GM12878 (cell line): ENCODE data around the gene ZBTB24. TPM values are rescaled to one million over a fixed set of nuclear protein-coding genes. Genes with fewer than 3 reads are reported as not detected.

Source experiments
- BCL11A ChIP-seq: IDR thresholded peaks from 2 replicates; pipeline ENCODE4 v1.6.1; 2011; ENCODE audit warnings: low read depth, low read length
- CHD4 ChIP-seq: fragments of 200-600 bp; sonication (generic); IDR thresholded peaks from 2 replicates; pipeline ENCODE4 v1.6.1; 2016; ENCODE audit warnings: mild to moderate bottlenecking
- EP300 ChIP-seq, 2 experiments: fragments of 150-350 bp in 1 of 2; IDR thresholded peaks; 2 replicates each; pipeline ENCODE4 v1.6.1; 2011 to 2012; ENCODE audit warnings: low read depth in 2 of 2, low read length in 2 of 2, borderline replicate concordance in 1 of 2, improper control_type of control experiment in 1 of 2, inconsistent platforms in 1 of 2; ENCODE audit not compliant: control insufficient read depth in 1 of 2
- PAX5 ChIP-seq: IDR thresholded peaks from 2 replicates; pipeline ENCODE4 v1.6.1; 2011; ENCODE audit warnings: low read depth, low read length, borderline replicate concordance
- PML ChIP-seq: IDR thresholded peaks from 2 replicates; pipeline ENCODE4 v1.6.1; 2012; ENCODE audit warnings: low read length, inconsistent platforms
- POLR2A ChIP-seq: IDR thresholded peaks from 2 replicates; pipeline ENCODE4 v1.6.1; 2011; ENCODE audit warnings: low read depth, mild to moderate bottlenecking, low read length
- RAD51 ChIP-seq: fragments of 450-650 bp; IDR thresholded peaks from 2 replicates; pipeline ENCODE4 v1.6.1; 2016; ENCODE audit warnings: moderate library complexity, mild to moderate bottlenecking, inconsistent platforms
- RCOR1 ChIP-seq: conservative IDR thresholded peaks from 2 replicates; pipeline ENCODE4 v1.6.1; 2012; ENCODE audit warnings: low read depth, low read length, improper control_type of control experiment
- SMAD5 ChIP-seq: IDR thresholded peaks from 2 replicates; pipeline ENCODE4 v1.6.1; 2016; ENCODE audit warnings: antibody characterized with exemption, low read depth
- SMC3 ChIP-seq: IDR thresholded peaks from 2 replicates; pipeline ENCODE4 v1.6.1; 2011; ENCODE audit warnings: low read length, improper control_type of control experiment, borderline replicate concordance
- SP1 ChIP-seq: IDR thresholded peaks from one replicate; pipeline ENCODE4 v1.6.1; 2011; ENCODE audit warnings: low read depth, low read length
- SREBF2 ChIP-seq: IDR thresholded peaks from 2 replicates; pipeline ENCODE4 v1.6.1; 2012; ENCODE audit warnings: mild to moderate bottlenecking, low read length
- ZSCAN29 ChIP-seq: fragments of 450-650 bp; IDR thresholded peaks from 2 replicates; pipeline ENCODE4 v1.6.1; 2017; ENCODE audit warnings: mild to moderate bottlenecking, moderate library complexity
- polyA plus RNA-seq, 11 experiments: library from polyadenylated mRNA; depleted of rRNA in 4 of 11; unstranded in 6 of 11; stranded (reverse) in 5 of 11; fragments of >200 nt; fragmentation: Nextera tagmentation in 4 of 11; fragmentation: Illumina TruSeq in 1 of 11; extraction: Ambion mirVana in 4 of 11; extraction: Trizol in 1 of 11; gene quantifications; 1 replicate in 1 of 11; 2 replicates in 10 of 11; pipeline versions ENCODE4 v1.2.1 to v1.2.3, GENCODE V29; 2011 to 2016; ENCODE audit warnings: inconsistent platforms in 2 of 11, missing spikeins in 2 of 11, low read depth in 1 of 11
- total RNA-seq, 4 experiments: library from RNA; depleted of rRNA in 3 of 4; stranded (reverse); fragments of >200 nt in 3 of 4; fragmentation: Illumina TruSeq in 1 of 4; extraction: Trizol in 1 of 4; gene quantifications; 2 replicates each; pipeline versions ENCODE4 v1.2.1 to v1.2.3, GENCODE V29; 2013 to 2021
- TF ChIP-seq, protein P1 (sequence below): fragments of 450-650 bp; conservative IDR thresholded peaks from 2 replicates; pipeline ENCODE4 v1.6.1; 2017; ENCODE audit warnings: mild to moderate bottlenecking, moderate library complexity
- TF ChIP-seq, protein P2 (sequence below), 3 experiments: IDR thresholded peaks in 2 of 3; conservative IDR thresholded peaks in 1 of 3; 2 replicates each; pipeline ENCODE4 v1.5.1; 2011; ENCODE audit warnings: low read depth in 3 of 3, low read length in 3 of 3, mild to moderate bottlenecking in 3 of 3, control low read depth in 2 of 3, moderate library complexity in 2 of 3, inconsistent platforms in 1 of 3, mixed read lengths in 1 of 3; ENCODE audit not compliant: control insufficient read depth in 2 of 3, insufficient read depth in 1 of 3; ENCODE audit errors: extremely low read depth in 1 of 3
- TF ChIP-seq, protein P3 (sequence below): fragments of 450-650 bp; IDR thresholded peaks from 2 replicates; pipeline ENCODE4 v1.6.1; 2017; ENCODE audit warnings: mild to moderate bottlenecking, moderate library complexity
- TF ChIP-seq, protein P4 (sequence below): IDR thresholded peaks from 2 replicates; pipeline ENCODE4 v1.6.1; 2012; ENCODE audit warnings: low read length, inconsistent platforms

The ZBTB24 gene
- total and polyA plus RNA-seq, 10 of the 15 experiments (the other 5 are each of a cell fraction or from before 2014, with no cell fraction given), result 2.9 to 17.7 (median 8.5) TPM

DNA sequence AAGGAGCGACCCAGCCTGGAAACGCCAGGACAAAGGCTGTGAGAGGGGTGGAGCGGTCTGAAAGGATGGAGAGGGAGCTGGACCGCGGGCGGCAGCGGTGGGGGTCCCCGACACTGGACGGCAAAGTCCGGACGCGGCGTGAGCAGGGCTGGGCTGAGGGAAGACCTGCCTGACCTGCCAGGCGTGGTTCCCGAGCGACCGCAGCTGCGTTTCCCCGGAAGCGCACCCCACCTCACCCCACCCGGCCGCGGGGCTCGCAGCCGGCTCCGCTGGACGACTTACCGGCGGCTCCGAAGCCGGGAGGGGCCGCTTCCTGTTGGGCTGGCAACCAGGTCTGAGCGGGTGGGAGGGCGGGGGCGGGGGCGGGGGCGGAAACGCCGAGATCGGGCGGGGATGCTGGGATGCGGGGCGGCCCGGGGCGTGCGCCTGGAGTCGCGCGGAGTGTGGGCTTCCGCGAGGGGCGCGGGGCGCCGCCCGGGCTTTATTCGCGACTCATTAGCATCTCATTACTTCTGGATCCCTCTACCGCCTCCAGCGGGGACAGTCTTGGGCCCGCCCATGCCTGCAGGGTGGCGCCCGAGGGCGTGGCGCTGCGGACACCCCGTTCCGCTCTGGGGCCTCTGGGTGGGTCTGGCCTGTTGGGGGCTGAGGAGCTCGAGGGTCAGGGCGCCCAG lies 27.4 kb downstream of the ZBTB24 start, which contains the start of gene MICAL1 (continued):
- TF ChIP-seq, protein P1, sequence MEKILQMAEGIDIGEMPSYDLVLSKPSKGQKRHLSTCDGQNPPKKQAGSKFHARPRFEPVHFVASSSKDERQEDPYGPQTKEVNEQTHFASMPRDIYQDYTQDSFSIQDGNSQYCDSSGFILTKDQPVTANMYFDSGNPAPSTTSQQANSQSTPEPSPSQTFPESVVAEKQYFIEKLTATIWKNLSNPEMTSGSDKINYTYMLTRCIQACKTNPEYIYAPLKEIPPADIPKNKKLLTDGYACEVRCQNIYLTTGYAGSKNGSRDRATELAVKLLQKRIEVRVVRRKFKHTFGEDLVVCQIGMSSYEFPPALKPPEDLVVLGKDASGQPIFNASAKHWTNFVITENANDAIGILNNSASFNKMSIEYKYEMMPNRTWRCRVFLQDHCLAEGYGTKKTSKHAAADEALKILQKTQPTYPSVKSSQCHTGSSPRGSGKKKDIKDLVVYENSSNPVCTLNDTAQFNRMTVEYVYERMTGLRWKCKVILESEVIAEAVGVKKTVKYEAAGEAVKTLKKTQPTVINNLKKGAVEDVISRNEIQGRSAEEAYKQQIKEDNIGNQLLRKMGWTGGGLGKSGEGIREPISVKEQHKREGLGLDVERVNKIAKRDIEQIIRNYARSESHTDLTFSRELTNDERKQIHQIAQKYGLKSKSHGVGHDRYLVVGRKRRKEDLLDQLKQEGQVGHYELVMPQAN, result no peak; the same call in 1 of the 2 replicates
- no peak for TF ChIP-seq PML
- TF ChIP-seq SMC3, result no peak
- TF ChIP-seq, protein P2, sequence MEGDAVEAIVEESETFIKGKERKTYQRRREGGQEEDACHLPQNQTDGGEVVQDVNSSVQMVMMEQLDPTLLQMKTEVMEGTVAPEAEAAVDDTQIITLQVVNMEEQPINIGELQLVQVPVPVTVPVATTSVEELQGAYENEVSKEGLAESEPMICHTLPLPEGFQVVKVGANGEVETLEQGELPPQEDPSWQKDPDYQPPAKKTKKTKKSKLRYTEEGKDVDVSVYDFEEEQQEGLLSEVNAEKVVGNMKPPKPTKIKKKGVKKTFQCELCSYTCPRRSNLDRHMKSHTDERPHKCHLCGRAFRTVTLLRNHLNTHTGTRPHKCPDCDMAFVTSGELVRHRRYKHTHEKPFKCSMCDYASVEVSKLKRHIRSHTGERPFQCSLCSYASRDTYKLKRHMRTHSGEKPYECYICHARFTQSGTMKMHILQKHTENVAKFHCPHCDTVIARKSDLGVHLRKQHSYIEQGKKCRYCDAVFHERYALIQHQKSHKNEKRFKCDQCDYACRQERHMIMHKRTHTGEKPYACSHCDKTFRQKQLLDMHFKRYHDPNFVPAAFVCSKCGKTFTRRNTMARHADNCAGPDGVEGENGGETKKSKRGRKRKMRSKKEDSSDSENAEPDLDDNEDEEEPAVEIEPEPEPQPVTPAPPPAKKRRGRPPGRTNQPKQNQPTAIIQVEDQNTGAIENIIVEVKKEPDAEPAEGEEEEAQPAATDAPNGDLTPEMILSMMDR (IDR thresholded peaks at IDR 0.05 in 2 of 3, conservative IDR thresholded peaks at IDR 0.05 in 1 of 3; ENCODE audit: control insufficient read depth in 2 of 3, extremely low read depth in 1 of 3, insufficient read depth in 1 of 3, low read depth in 3 of 3, low read length in 3 of 3), result peak in 2 of 3 experiments; percentile 19 to 45; a peak in 4 of 6 replicates
- TF ChIP-seq, protein P3, sequence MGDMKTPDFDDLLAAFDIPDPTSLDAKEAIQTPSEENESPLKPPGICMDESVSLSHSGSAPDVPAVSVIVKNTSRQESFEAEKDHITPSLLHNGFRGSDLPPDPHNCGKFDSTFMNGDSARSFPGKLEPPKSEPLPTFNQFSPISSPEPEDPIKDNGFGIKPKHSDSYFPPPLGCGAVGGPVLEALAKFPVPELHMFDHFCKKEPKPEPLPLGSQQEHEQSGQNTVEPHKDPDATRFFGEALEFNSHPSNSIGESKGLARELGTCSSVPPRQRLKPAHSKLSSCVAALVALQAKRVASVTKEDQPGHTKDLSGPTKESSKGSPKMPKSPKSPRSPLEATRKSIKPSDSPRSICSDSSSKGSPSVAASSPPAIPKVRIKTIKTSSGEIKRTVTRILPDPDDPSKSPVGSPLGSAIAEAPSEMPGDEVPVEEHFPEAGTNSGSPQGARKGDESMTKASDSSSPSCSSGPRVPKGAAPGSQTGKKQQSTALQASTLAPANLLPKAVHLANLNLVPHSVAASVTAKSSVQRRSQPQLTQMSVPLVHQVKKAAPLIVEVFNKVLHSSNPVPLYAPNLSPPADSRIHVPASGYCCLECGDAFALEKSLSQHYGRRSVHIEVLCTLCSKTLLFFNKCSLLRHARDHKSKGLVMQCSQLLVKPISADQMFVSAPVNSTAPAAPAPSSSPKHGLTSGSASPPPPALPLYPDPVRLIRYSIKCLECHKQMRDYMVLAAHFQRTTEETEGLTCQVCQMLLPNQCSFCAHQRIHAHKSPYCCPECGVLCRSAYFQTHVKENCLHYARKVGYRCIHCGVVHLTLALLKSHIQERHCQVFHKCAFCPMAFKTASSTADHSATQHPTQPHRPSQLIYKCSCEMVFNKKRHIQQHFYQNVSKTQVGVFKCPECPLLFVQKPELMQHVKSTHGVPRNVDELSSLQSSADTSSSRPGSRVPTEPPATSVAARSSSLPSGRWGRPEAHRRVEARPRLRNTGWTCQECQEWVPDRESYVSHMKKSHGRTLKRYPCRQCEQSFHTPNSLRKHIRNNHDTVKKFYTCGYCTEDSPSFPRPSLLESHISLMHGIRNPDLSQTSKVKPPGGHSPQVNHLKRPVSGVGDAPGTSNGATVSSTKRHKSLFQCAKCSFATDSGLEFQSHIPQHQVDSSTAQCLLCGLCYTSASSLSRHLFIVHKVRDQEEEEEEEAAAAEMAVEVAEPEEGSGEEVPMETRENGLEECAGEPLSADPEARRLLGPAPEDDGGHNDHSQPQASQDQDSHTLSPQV, result no peak
- peak; percentile 82 for TF ChIP-seq POLR2A
- 0 out of 2 replicates have a peak, but pooled peaks have one; percentile 29 for TF ChIP-seq RCOR1
- no peak for TF ChIP-seq ZSCAN29
- TF ChIP-seq BCL11A, result no peak; the same call in 1 of the 2 replicates
- 0 out of 4 replicates have a peak, but pooled peaks of 1 of the 2 experiments have one; percentile 20 for TF ChIP-seq EP300 (IDR thresholded peaks at IDR 0.05; ENCODE audit: borderline replicate concordance in 1 of 2, control insufficient read depth in 1 of 2, low read depth in 2 of 2, low read length in 2 of 2)
- no peak for TF ChIP-seq CHD4
- TF ChIP-seq, protein P4, sequence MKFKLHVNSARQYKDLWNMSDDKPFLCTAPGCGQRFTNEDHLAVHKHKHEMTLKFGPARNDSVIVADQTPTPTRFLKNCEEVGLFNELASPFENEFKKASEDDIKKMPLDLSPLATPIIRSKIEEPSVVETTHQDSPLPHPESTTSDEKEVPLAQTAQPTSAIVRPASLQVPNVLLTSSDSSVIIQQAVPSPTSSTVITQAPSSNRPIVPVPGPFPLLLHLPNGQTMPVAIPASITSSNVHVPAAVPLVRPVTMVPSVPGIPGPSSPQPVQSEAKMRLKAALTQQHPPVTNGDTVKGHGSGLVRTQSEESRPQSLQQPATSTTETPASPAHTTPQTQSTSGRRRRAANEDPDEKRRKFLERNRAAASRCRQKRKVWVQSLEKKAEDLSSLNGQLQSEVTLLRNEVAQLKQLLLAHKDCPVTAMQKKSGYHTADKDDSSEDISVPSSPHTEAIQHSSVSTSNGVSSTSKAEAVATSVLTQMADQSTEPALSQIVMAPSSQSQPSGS, result no peak
- no peak for TF ChIP-seq SMAD5
- no peak for TF ChIP-seq SREBF2
- no peak for TF ChIP-seq RAD51
- TF ChIP-seq SP1, result peak; percentile 9
- peak; percentile 95 for TF ChIP-seq PAX5
